Testis (tissue), 3 donors: Measurements from ENCODE around the gene RAPGEF4. TPM values are rescaled to one million over a fixed set of nuclear protein-coding genes. Genes with fewer than 3 reads are reported as not detected.

Source experiments
- DNase-seq: peaks from one replicate; pipeline ENCODE4 v3.0.0-alpha.2; 2019
- H3K27ac ChIP-seq, 2 donors: fragments of 200-600 bp; sonication (generic); one replicate each; pipeline ENCODE4 v1.5.1; 2019
- H3K27me3 ChIP-seq: fragments of 200-600 bp; sonication (generic); one replicate; pipeline ENCODE4 v1.5.1; 2019
- H3K36me3 ChIP-seq: fragments of 200-600 bp; sonication (generic); one replicate; pipeline ENCODE4 v1.5.1; 2017; ENCODE audit warnings: low read depth; ENCODE audit errors: missing control alignments
- H3K4me1 ChIP-seq: fragments of 200-600 bp; sonication (generic); one replicate; pipeline ENCODE4 v1.5.1; 2019
- H3K4me3 ChIP-seq, 2 donors: fragments of 200-600 bp; sonication (generic); one replicate each; pipeline ENCODE4 v1.5.1; 2017 to 2019
- H3K9me3 ChIP-seq: fragments of 200-600 bp; sonication (generic); one replicate; pipeline ENCODE4 v1.5.1; 2017
- CTCF ChIP-seq, 3 experiments: fragments of 450-650 bp in 2 of 3; fragments of 200-600 bp in 1 of 3; sonication (generic) in 1 of 3; IDR thresholded peaks; one replicate each; pipeline ENCODE4 v1.5.1; 2016 to 2019; ENCODE audit warnings: antibody characterized with exemption in 3 of 3, mild to moderate bottlenecking in 2 of 3, moderate library complexity in 1 of 3
- POLR2A ChIP-seq: fragments of 450-650 bp; IDR thresholded peaks from one replicate; pipeline ENCODE4 v1.6.1; 2017; ENCODE audit warnings: antibody characterized with exemption, mild to moderate bottlenecking, moderate library complexity
- WGBS, 2 donors: methylation state at CpG; one replicate each; pipeline ENCODE4 v1.1.5; 2018; 5-methylcytosine and 5-hydroxymethylcytosine counted together
- intact Hi-C: fragments of 100-400 bp; cut with DNase I; formaldehyde crosslinking; loops from one replicate; pipeline ENCODE4 v1.15.1; 2023; ENCODE audit warnings: low total_unique reads
- polyA plus RNA-seq: library from polyadenylated mRNA; stranded (reverse); fragments of 350-450 nt; fragmentation: Illumina TruSeq; extraction: RNeasy Lipid Tissue Mini Kit (QIAGEN cat#74804); gene quantifications from one replicate; pipeline ENCODE4 v1.2.3, GENCODE V29; 2014; ENCODE audit warnings: low read depth, low replicate concordance; ENCODE audit not compliant: insufficient read depth
- total RNA-seq, 2 donors: library from RNA; depleted of rRNA; stranded (reverse); fragments of >200 nt; gene quantifications; one replicate each; pipeline ENCODE4 v1.2.3, GENCODE V29; 2016

The RAPGEF4 gene
- total and polyA plus RNA-seq, 3 donors from 2014 or later: 14.3 to 42.6 (median 22.5) TPM

- WGBS, 2 donors: 69 to 77% methylated on average over 2 of the region's 2 CpGs
- intact Hi-C loops: no loop called here
- Histone ChIP-seq H3K9me3 (no peaks in the 10 kb centered on the region), H3K4me3 (no peak overlapping the region), H3K27me3 (no peaks in the 10 kb centered on the region), H3K4me1 (no peaks in the 10 kb centered on the region), H3K36me3 (no peaks in the 10 kb centered on the region), H3K27ac (no peak overlapping the region)
- no peak for DNase-seq
- TF ChIP-seq CTCF (IDR thresholded peaks at IDR 0.05) (no peak), POLR2A (no peak)
Measured at GRCh38 chr2:172848519-172848918, 112.9 kb downstream of the RAPGEF4 start.

- Histone ChIP-seq H3K4me3 (no peak overlapping the region), H3K27ac (no peak overlapping the region), H3K27me3 (no peaks in the 10 kb centered on the region), H3K4me1 (no peaks in the 10 kb centered on the region), H3K36me3 (no peaks in the 10 kb centered on the region), H3K9me3 (no peaks in the 10 kb centered on the region)
- TF ChIP-seq CTCF (IDR thresholded peaks at IDR 0.05) (no peak), POLR2A (no peak)
- 85% methylated on average over 4 of the region's 4 CpGs for WGBS, 2 donors
- DNase-seq: no peak
- intact Hi-C loops: no loop called here
Measured at GRCh38 chr2:172849519-172850217, 114.0 kb downstream of the RAPGEF4 start.

GRCh38 chr2:172855588-172855987 lies 119.9 kb downstream of the RAPGEF4 start:
- Histone ChIP-seq H3K9me3 (no peaks in the 10 kb centered on the region), H3K4me1 (no peaks in the 10 kb centered on the region), H3K27me3 (no peaks in the 10 kb centered on the region), H3K4me3 (no peak overlapping the region), H3K36me3 (no peaks in the 10 kb centered on the region), H3K27ac (no peak overlapping the region)
- DNase-seq: no peak
- TF ChIP-seq POLR2A (no peak), CTCF (IDR thresholded peaks at IDR 0.05) (no peak)
- intact Hi-C loops: no loop called here

GRCh38 chr2:172856606-172857005 lies 121.0 kb downstream of the RAPGEF4 start:
- TF ChIP-seq POLR2A (no peak), CTCF (IDR thresholded peaks at IDR 0.05) (no peak)
- Histone ChIP-seq H3K9me3 (no peaks in the 10 kb centered on the region), H3K27me3 (no peaks in the 10 kb centered on the region), H3K27ac (no peak overlapping the region), H3K4me1 (no peaks in the 10 kb centered on the region), H3K36me3 (no peaks in the 10 kb centered on the region), H3K4me3 (no peak overlapping the region)
- DNase-seq: no peak
- 92 to 98% methylated on average over 2 of the region's 2 CpGs for WGBS, 2 donors
- intact Hi-C loops: no loop called here

GRCh38 chr2:172858473-172858745 lies 122.8 kb downstream of the RAPGEF4 start:
- H3K27ac ChIP-seq: no peak overlapping the region
- no peak for DNase-seq
- WGBS, 2 donors: 81 to 85% methylated on average over 1 of the region's 1 CpG
- no peaks in the 10 kb centered on the region for H3K36me3 ChIP-seq
- H3K4me3 ChIP-seq: no peak overlapping the region
- no peaks in the 10 kb centered on the region for H3K9me3 ChIP-seq
- H3K4me1 ChIP-seq: no peaks in the 10 kb centered on the region
- intact Hi-C loops: no loop called here
- TF ChIP-seq POLR2A: no peak
- no peak for TF ChIP-seq CTCF (IDR thresholded peaks at IDR 0.05)
- no peaks in the 10 kb centered on the region for H3K27me3 ChIP-seq
